NB4 (cell line): ENCODE results near the gene TCF15.

ENCODE experiments used
- DNase-seq: peaks from one replicate; pipeline ENCODE4 v3.0.0; 2010; ENCODE audit warnings: low read depth
- H3K4me3 ChIP-seq: one replicate; pipeline ENCODE4 v1.5.1; 2011; ENCODE audit warnings: mild to moderate bottlenecking, low read depth, low read length, moderate library complexity
- CTCF ChIP-seq: IDR thresholded peaks from one replicate; pipeline ENCODE4 v1.5.1; 2012; ENCODE audit warnings: low read depth, low read length
- MYC ChIP-seq: IDR thresholded peaks from 2 replicates; pipeline ENCODE4 v1.6.1; 2011; ENCODE audit warnings: low read depth, low read length
- POLR2A ChIP-seq: IDR thresholded peaks from 2 replicates; pipeline ENCODE4 v1.6.1; 2011; ENCODE audit warnings: mild to moderate bottlenecking; ENCODE audit not compliant: insufficient read length; ENCODE audit errors: extremely low read depth
- TF ChIP-seq, protein P1 (sequence below): IDR thresholded peaks from 2 replicates; pipeline ENCODE4 v1.6.1; 2011; ENCODE audit warnings: low read depth, low read length

TCF15 gene

DNA sequence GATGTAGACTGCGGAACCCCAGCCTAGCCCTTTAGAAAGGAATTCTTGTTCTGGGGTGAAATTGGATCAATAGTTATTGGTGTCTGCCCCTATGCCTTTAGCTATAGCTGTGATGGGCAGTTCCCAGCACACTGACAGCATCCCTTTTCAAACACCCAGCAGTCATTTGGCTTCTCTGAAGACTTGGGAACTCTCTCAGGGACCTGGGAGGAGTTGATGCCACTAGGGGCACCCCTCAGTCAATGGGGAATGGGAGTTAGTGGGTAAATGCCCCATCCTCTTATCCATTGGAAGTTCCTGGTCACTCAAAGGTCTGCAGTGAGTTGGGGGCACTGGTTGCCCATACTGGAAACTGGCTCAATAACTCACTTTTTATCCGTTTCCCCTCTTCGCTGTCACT, 34.9 kb downstream of the TCF15 start:
- no peak for DNase-seq
- TF ChIP-seq MYC, result no peak
- TF ChIP-seq CTCF, result no peak
- no peak for TF ChIP-seq POLR2A
- H3K4me3 ChIP-seq, result no peak overlapping the region

DNA sequence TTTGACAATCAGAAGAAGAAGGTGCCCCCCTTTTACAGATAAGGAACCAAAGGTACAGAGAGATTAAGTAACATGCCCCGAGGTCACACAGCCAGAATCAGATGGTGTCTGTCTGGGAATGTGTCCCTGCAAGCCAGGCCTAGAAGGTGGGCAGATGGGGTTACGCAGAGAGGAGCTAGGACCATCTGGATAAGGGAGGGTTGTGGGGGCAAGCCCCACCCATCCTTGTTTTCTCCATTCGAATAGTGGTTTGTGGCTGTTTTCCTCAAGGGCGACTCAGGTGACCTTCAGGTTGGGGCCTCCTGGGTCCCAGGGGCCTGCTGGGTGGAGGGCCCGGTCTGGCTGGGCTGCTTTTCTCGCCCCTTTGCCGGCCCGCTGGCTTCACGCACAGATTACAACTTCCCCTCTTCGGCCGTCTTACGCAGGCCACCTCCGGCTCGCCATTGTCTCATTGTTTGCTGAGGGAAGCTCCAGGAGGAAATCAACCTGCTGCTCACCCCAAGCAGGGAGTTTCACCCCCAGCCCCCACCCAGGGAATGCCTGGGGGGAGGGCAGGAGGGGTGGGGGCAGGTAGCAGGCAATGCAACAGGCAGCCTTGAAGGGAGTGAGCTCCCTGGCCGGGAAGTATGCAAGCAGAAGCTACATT, 35.7 kb downstream of the TCF15 start:
- H3K4me3 ChIP-seq, result no peak overlapping the region
- DNase-seq, result no peak
- TF ChIP-seq MYC, result no peak
- TF ChIP-seq, protein P1, sequence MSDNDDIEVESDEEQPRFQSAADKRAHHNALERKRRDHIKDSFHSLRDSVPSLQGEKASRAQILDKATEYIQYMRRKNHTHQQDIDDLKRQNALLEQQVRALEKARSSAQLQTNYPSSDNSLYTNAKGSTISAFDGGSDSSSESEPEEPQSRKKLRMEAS, result no peak
- no peak for TF ChIP-seq POLR2A
- no peak for TF ChIP-seq CTCF

DNA sequence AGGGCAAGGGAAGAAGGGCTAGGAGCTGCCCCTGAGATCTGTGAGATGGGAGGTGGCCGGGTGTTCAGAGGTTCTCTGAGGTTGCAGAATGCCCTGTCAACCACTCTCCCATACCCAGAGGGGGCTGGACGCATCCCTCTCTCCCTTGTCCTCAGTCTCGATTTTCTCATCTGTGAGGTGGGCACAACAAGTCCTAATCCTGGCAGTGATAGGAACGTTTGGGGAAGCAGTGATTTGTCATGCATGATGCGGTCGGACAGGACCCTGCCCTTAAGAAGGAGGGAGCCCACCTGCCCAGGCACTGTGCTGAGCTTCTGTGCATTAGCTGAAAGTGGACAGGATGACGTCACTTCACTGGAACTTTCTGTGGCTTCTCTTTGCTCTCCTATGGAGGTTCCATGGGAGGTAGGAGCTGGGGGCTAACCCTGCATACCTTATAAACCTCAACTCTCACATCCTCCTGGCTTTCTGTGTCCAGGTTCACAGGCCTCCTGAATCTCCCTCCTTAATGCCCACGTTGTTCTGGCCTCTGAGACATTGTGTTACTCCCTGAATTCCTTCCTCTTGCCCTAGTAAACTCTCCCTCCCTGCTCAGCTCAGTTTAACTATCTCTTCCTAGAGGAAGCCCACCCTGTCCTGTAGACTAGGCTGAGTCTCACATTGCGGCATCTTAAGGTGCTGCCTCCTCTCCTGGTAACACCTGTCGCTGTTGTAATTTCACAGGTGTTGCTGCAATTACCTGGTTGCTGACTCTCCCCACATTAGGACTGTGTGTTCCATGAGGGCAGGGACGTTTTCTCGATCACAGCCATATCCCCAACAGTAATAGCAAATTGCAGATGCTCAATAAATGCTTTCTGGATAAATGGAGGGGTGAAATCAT, 36.5 kb downstream of the TCF15 start:
- H3K4me3 ChIP-seq, result no peak overlapping the region
- DNase-seq, result no peak
- TF ChIP-seq, protein P1, result no peak
- TF ChIP-seq MYC, result no peak
- TF ChIP-seq POLR2A, result no peak
- no peak for TF ChIP-seq CTCF

- no peak for DNase-seq
- H3K4me3 ChIP-seq, result no peak overlapping the region
- TF ChIP-seq MYC (no peak), POLR2A (no peak), CTCF (no peak)
Observed at GRCh38 chr20:572727-573126, 37.4 kb downstream of the TCF15 start.

DNA sequence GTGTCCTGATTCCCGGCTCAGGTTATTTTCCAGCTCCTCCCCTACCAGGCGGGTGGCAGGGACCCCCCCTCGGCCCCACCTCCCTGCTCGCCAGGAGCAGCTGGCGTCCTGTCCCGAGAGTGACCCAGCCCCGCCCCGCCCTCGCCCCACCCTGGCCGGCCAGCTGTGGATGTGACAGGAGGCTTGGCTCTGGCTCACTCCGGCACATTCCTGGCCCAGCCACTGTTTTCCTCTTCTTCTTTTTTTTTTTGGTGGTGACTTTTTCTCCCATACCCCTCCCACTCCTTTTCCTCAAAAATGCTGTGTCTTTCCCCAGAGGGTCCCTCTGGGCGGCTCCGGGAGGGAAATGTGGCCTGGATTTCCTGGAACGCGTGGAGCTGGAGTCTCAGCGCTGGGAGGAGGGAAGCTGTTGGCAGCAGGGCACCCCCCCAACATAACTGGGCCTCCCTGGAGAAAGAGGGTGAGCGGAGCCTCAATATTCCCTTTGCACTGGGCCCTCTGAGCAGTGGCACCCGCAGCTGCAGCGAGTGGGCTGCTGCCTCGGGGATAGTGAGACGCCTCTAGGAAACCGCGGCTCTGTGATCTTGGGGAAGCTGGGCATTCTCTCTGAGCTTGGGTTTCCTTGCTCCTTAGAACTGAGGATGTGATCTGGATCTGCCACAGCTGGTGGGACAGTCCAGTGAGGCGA, 38.2 kb downstream of the TCF15 start:
- DNase-seq, result no peak
- H3K4me3 ChIP-seq, result no peak overlapping the region
- TF ChIP-seq, protein P1, result no peak

DNA sequence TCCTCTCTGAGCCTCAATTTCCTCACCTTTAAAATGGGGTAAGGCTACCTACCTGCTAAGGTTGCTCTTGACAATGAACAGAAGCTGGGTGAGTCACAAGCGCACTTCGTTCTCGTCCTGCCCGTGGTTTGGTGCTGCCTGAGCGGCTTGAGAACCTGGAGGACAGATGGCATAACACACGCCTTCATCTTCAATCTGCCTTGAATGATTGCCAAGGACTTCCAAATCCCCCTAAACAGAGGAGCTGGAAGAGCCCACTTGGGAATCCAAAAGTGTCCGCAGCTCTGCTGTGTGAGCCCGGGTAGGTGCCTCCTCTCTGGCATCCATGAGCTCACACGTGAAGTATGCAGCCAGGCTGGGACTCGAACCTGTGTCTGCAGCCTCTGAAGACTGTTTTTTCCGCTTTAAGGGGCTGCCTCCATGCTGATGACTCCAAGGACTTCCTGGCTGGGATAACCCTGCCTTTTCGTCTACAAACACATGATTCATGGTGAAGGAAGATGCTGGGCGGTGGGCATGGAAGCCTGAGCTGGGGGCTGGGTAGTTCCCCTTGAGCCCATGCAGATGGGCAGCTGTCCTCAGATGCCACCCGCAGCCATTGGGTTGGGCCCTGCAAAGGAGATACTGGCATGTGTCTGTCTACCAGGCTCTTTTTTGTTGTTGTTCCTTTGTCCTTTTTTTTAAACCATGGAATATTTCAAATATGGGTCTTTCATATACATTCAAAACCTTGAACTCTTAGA, 41.3 kb downstream of the TCF15 start:
- H3K4me3 ChIP-seq, result no peak overlapping the region
- DNase-seq, result no peak
- TF ChIP-seq, protein P1, result no peak
